Keratinocyte (primary cell): Measurements from ENCODE around the gene CLCN7. TPM values are rescaled to one million over a fixed set of nuclear protein-coding genes. Genes with fewer than 3 reads are reported as not detected.

Source experiments
- DNase-seq: peaks from one replicate; pipeline ENCODE4 v3.0.0-alpha.2; 2011; ENCODE audit warnings: low read depth, missing footprints, low spot score
- FAIRE-seq: peaks from 2 replicates; lab custom pipeline; 2011; peaks lifted over from hg19 to GRCh38; lab: Jason Lieb, UNC
- H2AFZ ChIP-seq: 2 replicates; pipeline ENCODE4 v1.6.0; 2012; ENCODE audit warnings: low read length, control low read depth, inconsistent platforms; ENCODE audit not compliant: control insufficient read depth
- H3K27ac ChIP-seq: 2 replicates; pipeline ENCODE4 v1.5.1; 2011; ENCODE audit warnings: low read length; ENCODE audit not compliant: control insufficient read depth, insufficient read depth
- H3K27me3 ChIP-seq: 3 replicates; pipeline ENCODE4 v1.6.0; 2011; ENCODE audit warnings: low read length; ENCODE audit not compliant: control insufficient read depth, insufficient read depth; ENCODE audit errors: extremely low read depth
- H3K36me3 ChIP-seq, 2 experiments: 2 replicates in 1 of 2; 3 replicates in 1 of 2; pipeline ENCODE4 v1.5.1; 2011; ENCODE audit warnings: low read length in 2 of 2, mild to moderate bottlenecking in 1 of 2; ENCODE audit not compliant: control insufficient read depth in 2 of 2, insufficient read depth in 2 of 2; ENCODE audit errors: extremely low read depth in 1 of 2
- H3K4me1 ChIP-seq: 3 replicates; pipeline ENCODE4 v1.5.1; 2011; ENCODE audit warnings: low read length; ENCODE audit not compliant: control insufficient read depth, insufficient read depth; ENCODE audit errors: extremely low read depth
- H3K4me2 ChIP-seq: 3 replicates; pipeline ENCODE4 v1.6.0; 2011; ENCODE audit warnings: low read depth, low read length; ENCODE audit not compliant: control insufficient read depth, insufficient read depth; ENCODE audit errors: extremely low read depth
- H3K4me3 ChIP-seq, 3 experiments: fragments of 200-600 bp in 1 of 3; sonication (generic) in 1 of 3; 2 replicates in 2 of 3; 3 replicates in 1 of 3; pipeline ENCODE4 v1.5.1; 2011 to 2016; ENCODE audit warnings: low read length in 3 of 3, mild to moderate bottlenecking in 3 of 3, control low read depth in 2 of 3, inconsistent platforms in 1 of 3, low read depth in 1 of 3, mixed read lengths in 1 of 3, mixed run types in 1 of 3, moderate library complexity in 1 of 3; ENCODE audit not compliant: control insufficient read depth in 2 of 3, insufficient read depth in 2 of 3; ENCODE audit errors: extremely low read depth in 1 of 3
- H3K79me2 ChIP-seq: 2 replicates; pipeline ENCODE4 v1.6.0; 2012; ENCODE audit warnings: low read length; ENCODE audit not compliant: control insufficient read depth, insufficient read depth
- H3K9ac ChIP-seq: 3 replicates; pipeline ENCODE4 v1.6.0; 2011; ENCODE audit warnings: low read length; ENCODE audit not compliant: control insufficient read depth, insufficient read depth; ENCODE audit errors: extremely low read depth
- H3K9me1 ChIP-seq: 3 replicates; pipeline ENCODE4 v1.6.0; 2011; ENCODE audit warnings: low read length; ENCODE audit not compliant: control insufficient read depth, insufficient read depth; ENCODE audit errors: extremely low read depth
- H3K9me3 ChIP-seq: 2 replicates; pipeline ENCODE4 v1.5.1; 2012; ENCODE audit warnings: low read depth, low read length; ENCODE audit not compliant: control insufficient read depth
- H4K20me1 ChIP-seq: 3 replicates; pipeline ENCODE4 v1.6.0; 2011; ENCODE audit warnings: low read length; ENCODE audit not compliant: control insufficient read depth, insufficient read depth; ENCODE audit errors: extremely low read depth
- CTCF ChIP-seq, 3 experiments: IDR thresholded peaks in 1 of 3; conservative IDR thresholded peaks in 1 of 3; optimal IDR thresholded peaks in 1 of 3; 2 replicates in 2 of 3; 3 replicates in 1 of 3; pipeline versions ENCODE3 to v1.5.1; 2011; ENCODE audit warnings: low read length in 3 of 3, mild to moderate bottlenecking in 3 of 3, moderate library complexity in 2 of 3, control low read depth in 1 of 3, inconsistent platforms in 1 of 3; ENCODE audit not compliant: insufficient read depth in 2 of 3; ENCODE audit errors: extremely low read depth in 1 of 3
- EZH2 ChIP-seq: IDR thresholded peaks from one replicate; pipeline ENCODE4 v1.6.1; 2012; ENCODE audit warnings: inconsistent platforms, mild to moderate bottlenecking, low read length, moderate library complexity
- dilution Hi-C: fragments of 300-500 bp; cut with MboI; formaldehyde crosslinking; loops from one replicate; pipeline ENCODE4 v1.7.0; 2020; ENCODE audit warnings: low sequenced_read_pairs; ENCODE audit not compliant: extremely low pct_ligation_motif_present
- polyA plus RNA-seq, 5 experiments: library from polyadenylated mRNA; depleted of rRNA in 3 of 5; stranded (reverse) in 3 of 5; stranded (forward) in 1 of 5; unstranded in 1 of 5; fragments of >200 nt; gene quantifications; 1 replicate in 1 of 5; 2 replicates in 3 of 5; 3 replicates in 1 of 5; pipeline versions ENCODE4 v1.2.1 to v1.2.3, GENCODE V29; 2011 to 2012; ENCODE audit warnings: missing spikeins in 2 of 5, low read depth in 1 of 5, low replicate concordance in 1 of 5

The CLCN7 gene
- polyA plus RNA-seq, 1 donor (not counting 4 experiments of a cell fraction or from before 2014, with no cell fraction given), result 13.3 TPM

GRCh38 chr16:1422076-1422475 is 52.8 kb downstream of the CLCN7 start:
- Histone ChIP-seq H4K20me1 (no peaks in the 10 kb centered on the region), H3K9me3 (no peaks in the 10 kb centered on the region), H3K9me1 (no peaks in the 10 kb centered on the region), H3K36me3 (no peaks in the 10 kb centered on the region), H3K4me3 (no peak overlapping the region), H2AFZ (no peak overlapping the region), H3K27ac (no peak overlapping the region), H3K79me2 (peaks cover 27% of the 10 kb centered on the region), H3K27me3 (no peaks in the 10 kb centered on the region), H3K4me1 (peaks cover 5% of the 10 kb centered on the region), H3K4me2 (no peak overlapping the region), H3K9ac (no peak overlapping the region)
- dilution Hi-C loops, result no loop called here
- no peak for FAIRE-seq
- DNase-seq, result no peak
- no peak for TF ChIP-seq CTCF (optimal IDR thresholded peaks at IDR 0.05 in 1 of 3, IDR thresholded peaks at IDR 0.05 in 1 of 3, conservative IDR thresholded peaks at IDR 0.05 in 1 of 3; ENCODE audit: extremely low read depth in 1 of 3, insufficient read depth in 2 of 3, low read length in 3 of 3)
- TF ChIP-seq EZH2, result no peak

- no peak for TF ChIP-seq EZH2
- no peak for TF ChIP-seq CTCF (optimal IDR thresholded peaks at IDR 0.05 in 1 of 3, IDR thresholded peaks at IDR 0.05 in 1 of 3, conservative IDR thresholded peaks at IDR 0.05 in 1 of 3; ENCODE audit: extremely low read depth in 1 of 3, insufficient read depth in 2 of 3, low read length in 3 of 3)
- peak overlapping the region; percentile 82 for H3K27ac ChIP-seq
- FAIRE-seq (no peak), DNase-seq (no peak)
- peaks cover 18% of the 10 kb centered on the region for H3K4me1 ChIP-seq
- H3K36me3 ChIP-seq, result no peaks in the 10 kb centered on the region
- no peaks in the 10 kb centered on the region for H3K27me3 ChIP-seq
- peak overlapping the region; percentile 100 for H3K4me2 ChIP-seq
- dilution Hi-C loops, result no loop called here
- H3K79me2 ChIP-seq, result peaks cover 27% of the 10 kb centered on the region
- H4K20me1 ChIP-seq, result no peaks in the 10 kb centered on the region
- peak overlapping the region; percentile 97 for H3K9ac ChIP-seq
- H3K4me3 ChIP-seq, result peak overlapping the region; percentile 80 to 100 (median 99)
- peak overlapping the region; percentile 27 for H2AFZ ChIP-seq
- H3K9me1 ChIP-seq, result no peaks in the 10 kb centered on the region
- no peaks in the 10 kb centered on the region for H3K9me3 ChIP-seq
Measured at GRCh38 chr16:1420111-1420539, 54.7 kb downstream of the CLCN7 start.
